Caco-2 (cell line): Measurements from ENCODE around the gene RAE1. TPM values are rescaled to one million over a fixed set of nuclear protein-coding genes. Genes with fewer than 3 reads are reported as not detected.
"Not testable (repeated sequence)": the region's sequence is repeated elsewhere in the genome, so short reads cannot be mapped to it uniquely, and the experiment has no call there.

Experiments used
- BruUV-seq: library from RNA; stranded (reverse); fragments of 400-500 nt; replicated peaks from 2 replicates; lab custom pipeline; 2021; lab: Mats Ljungman, UMichigan
- CTCF ChIA-PET: fragments of 300-600 bp; sonication (Branson Sonifier 250); formaldehyde crosslinking; loops from one replicate; lab custom pipeline; 2022; ENCODE audit warnings: antibody characterized with exemption; lab: Charles Lee
- POLR2A ChIA-PET: fragments of 300-600 bp; sonication (Branson Sonifier 250); formaldehyde crosslinking; loops from one replicate; lab custom pipeline; 2022; ENCODE audit warnings: antibody characterized with exemption; lab: Charles Lee
- DNase-seq, 2 experiments: peaks; one replicate each; pipeline versions ENCODE4 v3.0.0 to v3.0.0-alpha.2; 2020 to 2022
- H3K27me3 ChIP-seq: replicated peaks from 2 replicates; pipeline ENCODE4 v1.6.0; 2011; ENCODE audit warnings: low read length; ENCODE audit not compliant: control insufficient read depth, insufficient read depth
- H3K36me3 ChIP-seq: 2 replicates; pipeline ENCODE4 v1.5.1; 2011; ENCODE audit warnings: low read length; ENCODE audit not compliant: control insufficient read depth, insufficient read depth
- H3K4me1 ChIP-seq: fragments of 250-450 bp; sonication (Bioruptor Pico); 2 replicates; pipeline ENCODE4 v1.5.1; 2020; ENCODE audit warnings: mild to moderate bottlenecking
- H3K4me3 ChIP-seq: 2 replicates; pipeline ENCODE4 v1.5.1; 2011; ENCODE audit warnings: low read depth, mild to moderate bottlenecking, control low read depth, low read length
- H3K9me3 ChIP-seq: fragments of 250-450 bp; sonication (Bioruptor Pico); 2 replicates; pipeline ENCODE4 v1.5.1; 2020; ENCODE audit warnings: mild to moderate bottlenecking, moderate library complexity
- H3K27ac Mint-ChIP-seq: one replicate; pipeline ENCODE4 v1.8.0; 2022; ENCODE audit warnings: mixed read lengths; ENCODE audit not compliant: unreplicated experiment
- H3K27me3 Mint-ChIP-seq: one replicate; pipeline ENCODE4 v1.8.0; 2022; ENCODE audit warnings: mixed read lengths; ENCODE audit not compliant: insufficient read depth, unreplicated experiment
- H3K36me3 Mint-ChIP-seq: one replicate; pipeline ENCODE4 v1.8.0; 2022; ENCODE audit warnings: mild to moderate bottlenecking, mixed read lengths; ENCODE audit not compliant: insufficient read depth, unreplicated experiment
- H3K4me1 Mint-ChIP-seq: one replicate; pipeline ENCODE4 v1.8.0; 2022; ENCODE audit warnings: low read depth, mixed read lengths; ENCODE audit not compliant: unreplicated experiment
- H3K4me3 Mint-ChIP-seq: one replicate; pipeline ENCODE4 v1.8.0; 2022; ENCODE audit warnings: mild to moderate bottlenecking, moderate library complexity, mixed read lengths; ENCODE audit not compliant: unreplicated experiment
- H3K9me3 Mint-ChIP-seq: one replicate; pipeline ENCODE4 v1.8.0; 2022; ENCODE audit warnings: mixed read lengths; ENCODE audit not compliant: unreplicated experiment
- CTCF ChIP-seq, 2 experiments: fragments of 200-600 bp in 1 of 2; IDR thresholded peaks; 1 replicate in 1 of 2; 2 replicates in 1 of 2; pipeline versions ENCODE4 v1.5.1 to v1.8.0; 2011 to 2022; ENCODE audit warnings: antibody characterized with exemption in 1 of 2, control low read depth in 1 of 2, inconsistent platforms in 1 of 2, low read depth in 1 of 2, low read length in 1 of 2, mild to moderate bottlenecking in 1 of 2, moderate library complexity in 1 of 2; ENCODE audit not compliant: insufficient read depth in 1 of 2, severe bottlenecking in 1 of 2, unreplicated experiment in 1 of 2
- intact Hi-C: fragments of 100-400 bp; cut with micrococcal nuclease; formaldehyde crosslinking; loops from one replicate; pipeline ENCODE4 v1.10.0; 2022; ENCODE audit not compliant: unreplicated experiment
- total RNA-seq: library from RNA; stranded (reverse); gene quantifications from 2 replicates; pipeline ENCODE4 v1.2.3, GENCODE V29; 2022

RAE1 gene
- total RNA-seq, 1 experiment from 2014 or later = 133 TPM

GRCh38 chr20:57417830-57418780 is 67.0 kb downstream of the RAE1 start:
- Histone ChIP-seq H3K36me3 (no peaks in the 10 kb centered on the region), H3K4me1 (no peaks in the 10 kb centered on the region), H3K27me3 (peaks cover 1% of the 10 kb centered on the region), H3K9me3 (no peaks in the 10 kb centered on the region), H3K4me3 (no peak overlapping the region)
- TF ChIP-seq CTCF (IDR thresholded peaks at IDR 0.05; ENCODE audit: insufficient read depth in 1 of 2, low read depth in 1 of 2, low read length in 1 of 2, severe bottlenecking in 1 of 2, unreplicated experiment in 1 of 2) = no peak
- Mint-ChIP-seq H3K27ac (no peak overlapping the region), H3K27me3 (peaks cover 10% of the 10 kb centered on the region), H3K36me3 (no peaks in the 10 kb centered on the region), H3K4me1 (no peaks in the 10 kb centered on the region), H3K9me3 (no peaks in the 10 kb centered on the region), H3K4me3 (no peak overlapping the region)
- BruUV-seq = no TSS peak
- intact Hi-C loops = no loop called here
- ChIA-PET POLR2A (no interaction called here), CTCF (interaction anchor here (0.6 kb wide), 1 partner anchor 12 kb away, joined by 3 read pairs; no protein-coding TSS in a partner anchor)
- no peak for DNase-seq

GRCh38 chr20:57419479-57419878 is 68.4 kb downstream of the RAE1 start:
- intact Hi-C loops, H3K27me3 ChIP-seq, H3K4me1 ChIP-seq, DNase-seq, H3K36me3 Mint-ChIP-seq, H3K9me3 ChIP-seq, H3K4me1 Mint-ChIP-seq, CTCF ChIA-PET, H3K27me3 Mint-ChIP-seq, H3K4me3 ChIP-seq, H3K27ac Mint-ChIP-seq, POLR2A ChIA-PET, BruUV-seq, H3K4me3 Mint-ChIP-seq, H3K9me3 Mint-ChIP-seq, H3K36me3 ChIP-seq: not testable (repeated sequence)

- Mint-ChIP-seq H3K36me3 (no peaks in the 10 kb centered on the region), H3K4me3 (no peak overlapping the region), H3K27me3 (peaks cover 10% of the 10 kb centered on the region), H3K4me1 (no peaks in the 10 kb centered on the region), H3K27ac (no peak overlapping the region), H3K9me3 (no peaks in the 10 kb centered on the region)
- ChIA-PET CTCF (no interaction called here), POLR2A (no interaction called here)
- Histone ChIP-seq H3K4me1 (no peaks in the 10 kb centered on the region), H3K36me3 (no peaks in the 10 kb centered on the region), H3K27me3 (peaks cover 1% of the 10 kb centered on the region), H3K4me3 (no peak overlapping the region), H3K9me3 (no peaks in the 10 kb centered on the region)
- BruUV-seq = no TSS peak
- DNase-seq = no peak
- no peak for TF ChIP-seq CTCF (IDR thresholded peaks at IDR 0.05; ENCODE audit: insufficient read depth in 1 of 2, low read depth in 1 of 2, low read length in 1 of 2, severe bottlenecking in 1 of 2, unreplicated experiment in 1 of 2)
- intact Hi-C loops = loop anchor here (5.0 kb wide), 1 partner anchor 38 kb away; no protein-coding TSS in a partner anchor
Observed at GRCh38 chr20:57420571-57421252, 69.7 kb downstream of the RAE1 start.
